ENCODE results near the gene GALNT10.

The GALNT10 gene

GRCh38 chr5:154330097-154330667 lies 139.6 kb downstream of the GALNT10 start:
- Mint-ChIP-seq H3K4me1 (no peaks in the 10 kb centered on the region), H3K9me3 (no peaks in the 10 kb centered on the region), H3K27me3 (no peaks in the 10 kb centered on the region), H3K4me3 (no peak overlapping the region), H3K36me3 (ENCODE audit: low read depth) (peaks cover 14% of the 10 kb centered on the region), H3K27ac (no peak overlapping the region)
- no peak for ATAC-seq
- no peak for DNase-seq

GRCh38 chr5:154331232-154331631 lies 140.7 kb downstream of the GALNT10 start:
- H3K4me3 Mint-ChIP-seq: no peak overlapping the region
- no peaks in the 10 kb centered on the region for H3K4me1 Mint-ChIP-seq
- ATAC-seq: no peak
- H3K9me3 Mint-ChIP-seq: no peaks in the 10 kb centered on the region
- H3K27me3 Mint-ChIP-seq: no peaks in the 10 kb centered on the region
- DNase-seq: no peak
- H3K27ac Mint-ChIP-seq: no peak overlapping the region
- peaks cover 20% of the 10 kb centered on the region for H3K36me3 Mint-ChIP-seq (ENCODE audit: low read depth)

GRCh38 chr5:154331924-154332323 lies 141.4 kb downstream of the GALNT10 start:
- DNase-seq: no peak
- H3K4me1 Mint-ChIP-seq: no peaks in the 10 kb centered on the region
- H3K27ac Mint-ChIP-seq: no peak overlapping the region
- H3K27me3 Mint-ChIP-seq: no peaks in the 10 kb centered on the region
- H3K9me3 Mint-ChIP-seq: no peaks in the 10 kb centered on the region
- no peak for ATAC-seq
- H3K36me3 Mint-ChIP-seq (ENCODE audit: low read depth): peaks cover 22% of the 10 kb centered on the region
- no peak overlapping the region for H3K4me3 Mint-ChIP-seq

- H3K4me3 Mint-ChIP-seq: no peak overlapping the region
- H3K36me3 Mint-ChIP-seq (ENCODE audit: low read depth): peaks cover 24% of the 10 kb centered on the region
Observed at GRCh38 chr5:154332451-154332850, 141.9 kb downstream of the GALNT10 start.

GRCh38 chr5:154333016-154333415 lies 142.5 kb downstream of the GALNT10 start:
- no peaks in the 10 kb centered on the region for H3K27me3 Mint-ChIP-seq
- no peak overlapping the region for H3K27ac Mint-ChIP-seq
- no peak for ATAC-seq
- H3K36me3 Mint-ChIP-seq (ENCODE audit: low read depth): peaks cover 30% of the 10 kb centered on the region
- DNase-seq: no peak
- no peaks in the 10 kb centered on the region for H3K4me1 Mint-ChIP-seq
- no peaks in the 10 kb centered on the region for H3K9me3 Mint-ChIP-seq
- no peak overlapping the region for H3K4me3 Mint-ChIP-seq

More at GRCh38 chr5:154332451-154332850, 141.9 kb downstream of the GALNT10 start:
- no peaks in the 10 kb centered on the region for H3K4me1 Mint-ChIP-seq
- no peaks in the 10 kb centered on the region for H3K9me3 Mint-ChIP-seq
- H3K27me3 Mint-ChIP-seq: no peaks in the 10 kb centered on the region
- DNase-seq (no peak), ATAC-seq (no peak)
- no peak overlapping the region for H3K27ac Mint-ChIP-seq

GRCh38 chr5:154334406-154335064 lies 144.0 kb downstream of the GALNT10 start:
- H3K9me3 Mint-ChIP-seq: no peaks in the 10 kb centered on the region
- H3K27me3 Mint-ChIP-seq: no peaks in the 10 kb centered on the region
- H3K4me3 Mint-ChIP-seq: no peak overlapping the region
- peaks cover 34% of the 10 kb centered on the region for H3K36me3 Mint-ChIP-seq (ENCODE audit: low read depth)
- DNase-seq (no peak), ATAC-seq (no peak)
- H3K27ac Mint-ChIP-seq: no peak overlapping the region
- H3K4me1 Mint-ChIP-seq: no peaks in the 10 kb centered on the region

GRCh38 chr5:154335065-154335448 lies 144.5 kb downstream of the GALNT10 start:
- Mint-ChIP-seq H3K4me3 (no peak overlapping the region), H3K36me3 (ENCODE audit: low read depth) (peaks cover 33% of the 10 kb centered on the region), H3K27ac (no peak overlapping the region), H3K9me3 (no peaks in the 10 kb centered on the region), H3K27me3 (no peaks in the 10 kb centered on the region), H3K4me1 (no peaks in the 10 kb centered on the region)
- DNase-seq: no peak
- no peak for ATAC-seq

GRCh38 chr5:154341620-154342019 lies 151.1 kb downstream of the GALNT10 start:
- Mint-ChIP-seq H3K27ac (no peak overlapping the region), H3K4me3 (no peak overlapping the region), H3K36me3 (ENCODE audit: low read depth) (peaks cover 15% of the 10 kb centered on the region), H3K27me3 (no peaks in the 10 kb centered on the region), H3K9me3 (no peaks in the 10 kb centered on the region), H3K4me1 (peaks cover 5% of the 10 kb centered on the region)
- ATAC-seq (no peak), DNase-seq (no peak)

- Mint-ChIP-seq H3K27me3 (no peaks in the 10 kb centered on the region), H3K27ac (no peak overlapping the region), H3K36me3 (ENCODE audit: low read depth) (peaks cover 15% of the 10 kb centered on the region), H3K4me3 (no peak overlapping the region), H3K9me3 (no peaks in the 10 kb centered on the region), H3K4me1 (peaks cover 5% of the 10 kb centered on the region)
- ATAC-seq (no peak), DNase-seq (no peak)
Observed at GRCh38 chr5:154342211-154342610, 151.7 kb downstream of the GALNT10 start.

- Mint-ChIP-seq H3K27me3 (no peaks in the 10 kb centered on the region), H3K4me1 (peaks cover 5% of the 10 kb centered on the region), H3K4me3 (no peak overlapping the region), H3K9me3 (no peaks in the 10 kb centered on the region), H3K27ac (no peak overlapping the region), H3K36me3 (ENCODE audit: low read depth) (peaks cover 7% of the 10 kb centered on the region)
- ATAC-seq: no peak
- DNase-seq: no peak
Observed at GRCh38 chr5:154342963-154343362, 152.4 kb downstream of the GALNT10 start.

GRCh38 chr5:154344461-154344860 lies 153.9 kb downstream of the GALNT10 start:
- DNase-seq (no peak), ATAC-seq (no peak)
- Mint-ChIP-seq H3K27me3 (no peaks in the 10 kb centered on the region), H3K9me3 (no peaks in the 10 kb centered on the region), H3K36me3 (ENCODE audit: low read depth) (peaks cover 2% of the 10 kb centered on the region), H3K4me1 (peaks cover 5% of the 10 kb centered on the region), H3K4me3 (no peak overlapping the region), H3K27ac (no peak overlapping the region)

GRCh38 chr5:154345255-154345952 lies 154.9 kb downstream of the GALNT10 start:
- Mint-ChIP-seq H3K27me3 (no peaks in the 10 kb centered on the region), H3K4me1 (peaks cover 5% of the 10 kb centered on the region), H3K27ac (no peak overlapping the region), H3K36me3 (ENCODE audit: low read depth) (peaks cover 2% of the 10 kb centered on the region), H3K4me3 (no peak overlapping the region), H3K9me3 (no peaks in the 10 kb centered on the region)
- DNase-seq: no peak
- ATAC-seq: no peak

GRCh38 chr5:154346427-154346826 lies 155.9 kb downstream of the GALNT10 start:
- Mint-ChIP-seq H3K4me1 (peaks cover 5% of the 10 kb centered on the region), H3K4me3 (no peak overlapping the region), H3K27me3 (no peaks in the 10 kb centered on the region), H3K36me3 (ENCODE audit: low read depth) (peaks cover 2% of the 10 kb centered on the region), H3K9me3 (no peaks in the 10 kb centered on the region), H3K27ac (no peak overlapping the region)
- DNase-seq (no peak), ATAC-seq (no peak)

GRCh38 chr5:154349626-154350264 lies 159.2 kb downstream of the GALNT10 start:
- Mint-ChIP-seq H3K9me3 (no peaks in the 10 kb centered on the region), H3K27me3 (no peaks in the 10 kb centered on the region), H3K27ac (no peak overlapping the region), H3K36me3 (ENCODE audit: low read depth) (peaks cover 2% of the 10 kb centered on the region), H3K4me3 (no peak overlapping the region), H3K4me1 (peaks cover 12% of the 10 kb centered on the region)
- DNase-seq (no peak), ATAC-seq (no peak)

- Mint-ChIP-seq H3K27me3 (no peaks in the 10 kb centered on the region), H3K27ac (no peak overlapping the region)
Observed at GRCh38 chr5:154351141-154351540, 160.6 kb downstream of the GALNT10 start.

More at GRCh38 chr5:154351141-154351540, 160.6 kb downstream of the GALNT10 start:
- Mint-ChIP-seq H3K4me3 (no peak overlapping the region), H3K4me1 (peaks cover 7% of the 10 kb centered on the region), H3K9me3 (no peaks in the 10 kb centered on the region), H3K36me3 (ENCODE audit: low read depth) (no peaks in the 10 kb centered on the region)
- ATAC-seq (no peak), DNase-seq (no peak)
